PC-3 (cell line): ENCODE results near the gene NMUR1. TPM values are rescaled to one million over a fixed set of nuclear protein-coding genes. Genes with fewer than 3 reads are reported as not detected.

Experiments used
- ATAC-seq: fragments of 200-7000 bp; cut with Tn5 transposase; 2 replicates; pipeline ENCODE4 v1.9.1; 2020; ENCODE audit warnings: mild to moderate bottlenecking, moderate library complexity
- BruUV-seq: library from RNA; stranded (reverse); fragments of 400-500 nt; replicated peaks from 2 replicates; lab custom pipeline; 2021; lab: Mats Ljungman, UMichigan
- CTCF ChIA-PET: fragments of 300-600 bp; sonication (Branson Sonifier 250); formaldehyde crosslinking; loops from one replicate; lab custom pipeline; 2022; ENCODE audit warnings: antibody characterized with exemption; lab: Charles Lee
- POLR2A ChIA-PET: fragments of 300-600 bp; sonication (Branson Sonifier 250); formaldehyde crosslinking; loops from one replicate; lab custom pipeline; 2022; ENCODE audit warnings: antibody characterized with exemption; ENCODE audit not compliant: unreplicated experiment; lab: Charles Lee
- DNase-seq: peaks from one replicate; pipeline ENCODE4 v3.0.0-alpha.2; 2015
- H2AFZ ChIP-seq: fragments of 300-600 bp; sonication (generic); 2 replicates; pipeline ENCODE4 v1.6.0; 2016; ENCODE audit warnings: antibody characterized with exemption, low read length
- H3F3A ChIP-seq: fragments of 300-600 bp; sonication (generic); one replicate; pipeline ENCODE4 v1.6.0; 2017; ENCODE audit warnings: antibody characterized with exemption, low read length, control low read depth, mild to moderate bottlenecking; ENCODE audit not compliant: unreplicated experiment
- H3K27ac ChIP-seq: fragments of 300-600 bp; sonication (generic); 2 replicates; pipeline ENCODE4 v1.5.1; 2016; ENCODE audit warnings: mild to moderate bottlenecking, low read length
- H3K27me3 ChIP-seq: fragments of 300-600 bp; sonication (generic); 2 replicates; pipeline ENCODE4 v1.6.1; 2016; ENCODE audit warnings: low read length, mixed read lengths
- H3K36me3 ChIP-seq: fragments of 300-600 bp; sonication (generic); 2 replicates; pipeline ENCODE4 v1.6.1; 2016; ENCODE audit warnings: low read depth, mixed run types, low read length, mixed read lengths
- H3K4me1 ChIP-seq: fragments of 300-600 bp; sonication (generic); 2 replicates; pipeline ENCODE4 v1.5.1; 2016; ENCODE audit warnings: low read length; ENCODE audit not compliant: insufficient read depth
- H3K4me2 ChIP-seq: fragments of 300-600 bp; sonication (generic); 2 replicates; pipeline ENCODE4 v1.6.0; 2016; ENCODE audit warnings: low read length
- H3K4me3 ChIP-seq: fragments of 300-600 bp; sonication (generic); 2 replicates; pipeline ENCODE4 v1.5.1; 2016; ENCODE audit warnings: mild to moderate bottlenecking, low read length, mixed read lengths
- H3K79me2 ChIP-seq: fragments of 300-600 bp; sonication (generic); 2 replicates; pipeline ENCODE4 v1.6.1; 2017; ENCODE audit warnings: low read length, mixed read lengths
- H3K9ac ChIP-seq: fragments of 300-600 bp; sonication (generic); 2 replicates; pipeline ENCODE4 v1.6.0; 2016; ENCODE audit warnings: mild to moderate bottlenecking, low read length
- H3K9me2 ChIP-seq: fragments of 300-600 bp; sonication (generic); replicated peaks from 2 replicates; pipeline ENCODE4 v1.6.1; 2016; ENCODE audit warnings: mixed run types, low read length, mixed read lengths
- H3K9me3 ChIP-seq: fragments of 300-600 bp; sonication (generic); 2 replicates; pipeline ENCODE4 v1.6.1; 2016; ENCODE audit warnings: low read length, mixed read lengths
- H4K20me1 ChIP-seq: fragments of 300-600 bp; sonication (generic); 2 replicates; pipeline ENCODE4 v1.6.1; 2016; ENCODE audit warnings: low read length, mixed read lengths
- CTCF ChIP-seq: fragments of 300-600 bp; sonication (generic); conservative IDR thresholded peaks from 2 replicates; pipeline ENCODE4 v1.5.1; 2017; ENCODE audit warnings: antibody characterized with exemption, low read depth, mild to moderate bottlenecking, low read length
- EZH2 ChIP-seq: fragments of 300-600 bp; sonication (generic); IDR thresholded peaks from one replicate; pipeline ENCODE4 v1.6.1; 2017; ENCODE audit warnings: antibody characterized with exemption, mild to moderate bottlenecking, low read length; ENCODE audit not compliant: unreplicated experiment
- EZH2phosphoT487 ChIP-seq: fragments of 300-600 bp; sonication (generic); IDR thresholded peaks from 2 replicates; pipeline ENCODE4 v1.6.1; 2018; ENCODE audit warnings: mild to moderate bottlenecking, antibody characterized with exemption, low read length, borderline replicate concordance
- intact Hi-C: fragments of 100-400 bp; cut with micrococcal nuclease; formaldehyde crosslinking; loops from 2 replicates; pipeline ENCODE4 v1.9.0; 2023
- total RNA-seq: library from RNA; depleted of rRNA; stranded (reverse); fragments of >200 nt; gene quantifications from 2 replicates; pipeline ENCODE4 v1.2.3, GENCODE V29; 2014

Gene NMUR1
- total RNA-seq, 1 experiment from 2014 or later, result not detected

- H3K4me3 ChIP-seq, result no peak overlapping the region
- BruUV-seq, result no TSS peak
- H2AFZ ChIP-seq, result no peak overlapping the region
- ChIA-PET CTCF (no interaction called here), POLR2A (interaction anchor here (0.6 kb wide), 1 partner anchor 583 kb away, joined by 3 read pairs; no protein-coding TSS in a partner anchor)
- no peaks in the 10 kb centered on the region for H3K36me3 ChIP-seq
- ATAC-seq (no peak), DNase-seq (no peak)
- no peak overlapping the region for H3K9ac ChIP-seq
- H4K20me1 ChIP-seq, result no peaks in the 10 kb centered on the region
- intact Hi-C loops, result no loop called here
- no peaks in the 10 kb centered on the region for H3F3A ChIP-seq
- H3K4me1 ChIP-seq, result peaks cover 17% of the 10 kb centered on the region
- H3K27ac ChIP-seq, result no peak overlapping the region
- no peaks in the 10 kb centered on the region for H3K27me3 ChIP-seq
- TF ChIP-seq EZH2phosphoT487 (no peak), EZH2 (no peak), CTCF (no peak)
- peaks cover 5% of the 10 kb centered on the region; the same call in 1 of the 2 replicates for H3K79me2 ChIP-seq
- H3K4me2 ChIP-seq, result no peak overlapping the region
- H3K9me2 ChIP-seq, result no peaks in the 10 kb centered on the region
- no peaks in the 10 kb centered on the region for H3K9me3 ChIP-seq
Observed at GRCh38 chr2:231512222-231512621, 18.0 kb downstream of the NMUR1 start.

- H3K4me3 ChIP-seq, result no peak overlapping the region
- H3K36me3 ChIP-seq, result no peaks in the 10 kb centered on the region
- no peaks in the 10 kb centered on the region for H3K27me3 ChIP-seq
- H4K20me1 ChIP-seq, result no peaks in the 10 kb centered on the region
- no peak overlapping the region for H3K9ac ChIP-seq
- DNase-seq (no peak), ATAC-seq (no peak)
- TF ChIP-seq EZH2phosphoT487 (no peak), EZH2 (no peak), CTCF (no peak)
- BruUV-seq, result no TSS peak
- ChIA-PET CTCF (no interaction called here), POLR2A (no interaction called here)
- H3K9me3 ChIP-seq, result no peaks in the 10 kb centered on the region
- H3K9me2 ChIP-seq, result no peaks in the 10 kb centered on the region
- no peak overlapping the region for H3K4me2 ChIP-seq
- no peaks in the 10 kb centered on the region for H3K79me2 ChIP-seq
- H2AFZ ChIP-seq, result no peak overlapping the region
- no peaks in the 10 kb centered on the region for H3K4me1 ChIP-seq
- no peak overlapping the region for H3K27ac ChIP-seq
- no peaks in the 10 kb centered on the region for H3F3A ChIP-seq
- intact Hi-C loops, result no loop called here
Observed at GRCh38 chr2:231503766-231504165, 26.5 kb downstream of the NMUR1 start.

- H3K36me3 ChIP-seq, result no peaks in the 10 kb centered on the region
- no peak overlapping the region for H3K4me3 ChIP-seq
- TF ChIP-seq CTCF (no peak), EZH2 (no peak), EZH2phosphoT487 (no peak)
- H3F3A ChIP-seq, result no peaks in the 10 kb centered on the region
- ChIA-PET POLR2A (interaction anchor here (0.7 kb wide), 1 partner anchor 95 kb away, joined by 3 read pairs; no protein-coding TSS in a partner anchor), CTCF (no interaction called here)
- no peaks in the 10 kb centered on the region for H3K27me3 ChIP-seq
- no peaks in the 10 kb centered on the region for H3K9me2 ChIP-seq
- no peaks in the 10 kb centered on the region for H4K20me1 ChIP-seq
- DNase-seq (no peak), ATAC-seq (no peak)
- no peaks in the 10 kb centered on the region for H3K4me1 ChIP-seq
- H3K27ac ChIP-seq, result no peak overlapping the region
- no peak overlapping the region for H2AFZ ChIP-seq
- intact Hi-C loops, result no loop called here
- BruUV-seq, result no TSS peak
- no peaks in the 10 kb centered on the region for H3K9me3 ChIP-seq
- no peak overlapping the region for H3K4me2 ChIP-seq
- H3K79me2 ChIP-seq, result no peaks in the 10 kb centered on the region
- no peak overlapping the region for H3K9ac ChIP-seq
Observed at GRCh38 chr2:231502596-231502995, 27.6 kb downstream of the NMUR1 start.
